HepG2 (cell line): ENCODE measurements around the gene NXN. TPM values are rescaled to one million over a fixed set of nuclear protein-coding genes. Genes with fewer than 3 reads are reported as not detected.

Experiments
- ATAC-seq: fragments of 200-7000 bp; cut with Tn5 transposase; 3 replicates; pipeline ENCODE4 v1.9.1; 2020; ENCODE audit warnings: mild to moderate bottlenecking, moderate library complexity
- BruUV-seq: library from RNA; stranded (reverse); fragments of 400-500 nt; replicated peaks from 2 replicates; lab custom pipeline; 2021; lab: Mats Ljungman, UMichigan
- CTCF ChIA-PET: fragments of 300-600 bp; formaldehyde crosslinking; extraction: SDS; loops from one replicate; lab custom pipeline; 2021; ENCODE audit warnings: low total read pairs, inconsistent platforms, low intra/inter-chr PET ratio; lab: Yijun Ruan, JAX
- POLR2A ChIA-PET: fragments of 350-600 bp; sonication (Branson Sonifier 250); formaldehyde crosslinking; loops from one replicate; lab custom pipeline; 2020; ENCODE audit warnings: antibody characterized with exemption, inconsistent platforms; lab: Yijun Ruan, JAX
- DNase-seq: peaks from one replicate; pipeline ENCODE4 v3.0.0-alpha.2; 2015; ENCODE audit warnings: low spot score
- FAIRE-seq: peaks from 3 replicates; lab custom pipeline; 2011; peaks lifted over from hg19 to GRCh38; lab: Jason Lieb, UNC
- H2AFZ ChIP-seq: one replicate; pipeline ENCODE4 v1.6.1; 2011; ENCODE audit warnings: low read length, inconsistent platforms
- H3K27ac ChIP-seq: fragments of 300-600 bp; 3 replicates; pipeline ENCODE4 v1.8.0; 2011; ENCODE audit warnings: mixed run types, mild to moderate bottlenecking, mixed read lengths, low read length, inconsistent platforms; ENCODE audit not compliant: insufficient read depth; ENCODE audit errors: extremely low read length
- H3K27me3 ChIP-seq, 2 experiments: fragments of 200-600 bp in 1 of 2; 2 replicates in 1 of 2; 3 replicates in 1 of 2; pipeline versions ENCODE4 v1.6.0 to v1.8.0; 2011; ENCODE audit warnings: low read length in 2 of 2, mild to moderate bottlenecking in 2 of 2, moderate library complexity in 2 of 2, inconsistent platforms in 1 of 2; ENCODE audit not compliant: insufficient read depth in 2 of 2, control insufficient read depth in 1 of 2
- H3K36me3 ChIP-seq, 2 experiments: fragments of 200-600 bp in 1 of 2; replicated peaks in 1 of 2; 2 replicates in 1 of 2; 3 replicates in 1 of 2; pipeline versions ENCODE4 v1.5.1 to v1.8.0; 2011; ENCODE audit warnings: low read length in 2 of 2, inconsistent platforms in 1 of 2; ENCODE audit not compliant: insufficient read depth in 2 of 2, control insufficient read depth in 1 of 2
- H3K4me1 ChIP-seq: 2 replicates; pipeline ENCODE4 v1.5.1; 2012; ENCODE audit warnings: low read length, inconsistent platforms; ENCODE audit not compliant: insufficient read depth
- H3K4me2 ChIP-seq: 2 replicates; pipeline ENCODE4 v1.6.0; 2011; ENCODE audit warnings: low read depth, low read length, inconsistent platforms
- H3K4me3 ChIP-seq, 3 experiments: fragments of 200-600 bp in 1 of 3; sonication (generic), shearing (Covaris generic) in 1 of 3; replicated peaks in 1 of 3; 2 replicates each; pipeline ENCODE4 v1.5.1; 2011 to 2016; ENCODE audit warnings: low read length in 3 of 3, inconsistent platforms in 2 of 3, low read depth in 2 of 3, mild to moderate bottlenecking in 2 of 3, control low read depth in 1 of 3, mixed read lengths in 1 of 3; ENCODE audit not compliant: insufficient read depth in 1 of 3
- H3K79me2 ChIP-seq: one replicate; pipeline ENCODE4 v1.6.1; 2011; ENCODE audit warnings: low read length, inconsistent platforms; ENCODE audit not compliant: insufficient read depth
- H3K9ac ChIP-seq: 2 replicates; pipeline ENCODE4 v1.6.0; 2011; ENCODE audit warnings: mild to moderate bottlenecking, low read depth, low read length, inconsistent platforms; ENCODE audit not compliant: insufficient read depth
- H3K9me3 ChIP-seq: 2 replicates; pipeline ENCODE4 v1.5.1; 2012; ENCODE audit warnings: mild to moderate bottlenecking, low read length
- H4K20me1 ChIP-seq: 2 replicates; pipeline ENCODE4 v1.6.0; 2011; ENCODE audit warnings: inconsistent platforms, mild to moderate bottlenecking, low read length, moderate library complexity; ENCODE audit not compliant: insufficient read depth
- CAMTA2 ChIP-seq: sonication (generic); formaldehyde crosslinking; IDR thresholded peaks from 2 replicates; pipeline ENCODE4 v1.4.0; 2020; ENCODE audit warnings: mild to moderate bottlenecking, missing genetic modification reagents, borderline replicate concordance
- MIER2 ChIP-seq: IDR thresholded peaks from 2 replicates; pipeline ENCODE4 v1.6.1; 2016; ENCODE audit warnings: missing biosample characterization, missing genetic modification reagents
- MLXIP ChIP-seq: sonication (generic); formaldehyde crosslinking; IDR thresholded peaks from 2 replicates; pipeline ENCODE4 v1.9.0; 2021; ENCODE audit warnings: missing genetic modification reagents, borderline replicate concordance
- POLR2G ChIP-seq: fragments of 200-400 bp; formaldehyde crosslinking; IDR thresholded peaks from 2 replicates; pipeline ENCODE4 v1.6.1; 2018; ENCODE audit warnings: mild to moderate bottlenecking, low read depth, low read length, moderate library complexity
- ZHX2 ChIP-seq, 2 experiments: sonication (generic) in 1 of 2; formaldehyde crosslinking in 1 of 2; IDR thresholded peaks; 2 replicates each; pipeline versions ENCODE4 v1.6.1 to v1.9.0; 2014 to 2022; ENCODE audit warnings: antibody characterized with exemption in 1 of 2, borderline replicate concordance in 1 of 2, inconsistent platforms in 1 of 2, low read depth in 1 of 2, missing genetic modification reagents in 1 of 2
- ZNF207 ChIP-seq: fragments of 450-650 bp; IDR thresholded peaks from 2 replicates; pipeline ENCODE4 v1.6.1; 2016; ENCODE audit warnings: antibody characterized with exemption, borderline replicate concordance
- ZNF512B ChIP-seq: sonication (generic); formaldehyde crosslinking; IDR thresholded peaks from 2 replicates; pipeline ENCODE4 v1.5.1; 2020; ENCODE audit warnings: missing genetic modification reagents, mild to moderate bottlenecking, borderline replicate concordance
- ZNF850 ChIP-seq: sonication (generic); formaldehyde crosslinking; conservative IDR thresholded peaks from 2 replicates; pipeline ENCODE4 v1.9.0; 2021; ENCODE audit warnings: mild to moderate bottlenecking, missing genetic modification reagents
- WGBS: methylation state at CpG from one replicate; pipeline ENCODE4 v1.1.6; 2017; ENCODE audit warnings: low lambda C conversion rate; 5-methylcytosine and 5-hydroxymethylcytosine counted together
- in situ Hi-C: cut with HindIII; loops from 2 replicates; pipeline ENCODE4 v1.10.0; 2017; ENCODE audit warnings: low pct_unique_long_range_greater_than_20kb; ENCODE audit not compliant: extremely low pct_ligation_motif_present
- intact Hi-C: fragments of 100-400 bp; cut with micrococcal nuclease; formaldehyde crosslinking; loops from one replicate; pipeline ENCODE4 v1.10.0; 2022; ENCODE audit not compliant: unreplicated experiment
- polyA plus RNA-seq, 8 experiments: library from polyadenylated mRNA; depleted of rRNA in 3 of 8; stranded (reverse) in 7 of 8; unstranded in 1 of 8; fragments of >200 nt; fragmentation: Illumina TruSeq in 4 of 8; extraction: Trizol in 4 of 8; gene quantifications; 2 replicates each; pipeline versions ENCODE4 v1.2.1 to v1.2.3, GENCODE V29; 2011 to 2016; ENCODE audit warnings: low read depth in 4 of 8, missing spikeins in 1 of 8, mixed read lengths in 1 of 8; ENCODE audit not compliant: insufficient read depth in 1 of 8
- total RNA-seq, 5 experiments: library from RNA; depleted of rRNA; stranded (reverse); fragments of >200 nt; fragmentation: Illumina TruSeq; extraction: Trizol; gene quantifications; 2 replicates each; pipeline ENCODE4 v1.2.3, GENCODE V29; 2016; ENCODE audit warnings: low read depth in 1 of 5

NXN gene
- total and polyA plus RNA-seq, 2 of the 13 experiments (the other 11 are each of a cell fraction or from before 2014, with no cell fraction given): 22.2 to 24.3 TPM

- no peak for FAIRE-seq
- no peak overlapping the region for H3K27ac ChIP-seq
- ChIA-PET CTCF (no interaction called here), POLR2A (no interaction called here)
- peaks cover 2% of the 10 kb centered on the region; the same call in 1 of the 2 replicates for H4K20me1 ChIP-seq
- 96% methylated on average over 14 of the region's 14 CpGs for WGBS
- no peak for ATAC-seq
- H3K36me3 ChIP-seq: peaks cover 0 to 4% of the 10 kb centered on the region in 2 experiments; a peak in 2 of 5 replicates
- DNase-seq: no peak
- H3K4me2 ChIP-seq: no peak overlapping the region
- H3K4me1 ChIP-seq: peaks cover 8% of the 10 kb centered on the region
- no peaks in the 10 kb centered on the region for H3K9me3 ChIP-seq
- intact Hi-C loops (no loop called here), in situ Hi-C loops (no loop called here)
- H3K9ac ChIP-seq: no peak overlapping the region
- peaks cover 54% of the 10 kb centered on the region for H3K79me2 ChIP-seq
- no peak for TF ChIP-seq MIER2
- TF ChIP-seq ZNF512B (CRISPR knock-in tag): no peak
- TF ChIP-seq ZNF850 (CRISPR knock-in tag): no peak
- TF ChIP-seq MLXIP (CRISPR knock-in tag): no peak
- TF ChIP-seq ZNF207: no peak
- TF ChIP-seq POLR2G: no peak
- TF ChIP-seq CAMTA2 (CRISPR knock-in tag): no peak
- TF ChIP-seq ZHX2 (IDR thresholded peaks at IDR 0.05; ENCODE audit: low read depth): no peak
- no peak for TF ChIP-seq ZHX2 (CRISPR knock-in tag; IDR thresholded peaks at IDR 0.05; ENCODE audit: borderline replicate concordance)
- H3K4me3 ChIP-seq: no peak overlapping the region
- H2AFZ ChIP-seq: no peak overlapping the region
- no peaks in the 10 kb centered on the region for H3K27me3 ChIP-seq
- BruUV-seq: no TSS peak
Observed at GRCh38 chr17:964876-965275, 14.7 kb downstream of the NXN start.
